ENCODE data around the gene CXCL5.
"Not testable (repeated sequence)": the region's sequence is repeated elsewhere in the genome, so short reads cannot be mapped to it uniquely, and the experiment has no call there.

The CXCL5 gene

DNA sequence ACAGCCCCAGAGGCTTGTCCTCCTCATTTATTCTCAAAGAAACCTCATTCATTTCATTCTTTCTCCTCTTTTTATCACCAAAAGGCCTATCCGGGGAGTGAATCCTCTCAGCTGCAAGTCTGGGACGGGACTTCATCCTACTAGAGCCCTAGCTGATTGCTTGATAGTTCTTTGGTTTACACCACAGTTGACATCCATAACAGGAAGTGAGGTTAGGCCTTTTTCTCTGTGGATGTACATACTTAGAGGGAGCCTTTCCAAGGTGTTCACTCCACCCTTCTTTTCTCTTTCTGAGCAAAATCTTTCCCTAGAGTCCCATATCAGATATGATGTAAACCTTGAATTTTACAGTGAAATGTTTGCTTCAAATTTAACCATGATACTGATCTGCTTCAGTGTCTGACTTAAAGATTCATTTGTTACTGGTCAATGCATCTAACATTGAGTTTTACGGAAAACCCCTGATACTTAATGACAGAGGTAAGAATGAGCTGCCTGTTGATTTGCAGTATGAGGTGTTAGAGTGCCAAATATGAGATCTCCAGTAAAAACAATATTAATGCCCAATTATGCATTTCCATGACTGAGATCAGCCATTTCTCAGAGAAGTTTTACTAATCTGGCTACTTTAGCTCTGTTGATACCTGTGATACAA is 16.8 kb upstream of the CXCL5 start:
- no peak for DNase-seq (ENCODE audit: low spot score)

DNA sequence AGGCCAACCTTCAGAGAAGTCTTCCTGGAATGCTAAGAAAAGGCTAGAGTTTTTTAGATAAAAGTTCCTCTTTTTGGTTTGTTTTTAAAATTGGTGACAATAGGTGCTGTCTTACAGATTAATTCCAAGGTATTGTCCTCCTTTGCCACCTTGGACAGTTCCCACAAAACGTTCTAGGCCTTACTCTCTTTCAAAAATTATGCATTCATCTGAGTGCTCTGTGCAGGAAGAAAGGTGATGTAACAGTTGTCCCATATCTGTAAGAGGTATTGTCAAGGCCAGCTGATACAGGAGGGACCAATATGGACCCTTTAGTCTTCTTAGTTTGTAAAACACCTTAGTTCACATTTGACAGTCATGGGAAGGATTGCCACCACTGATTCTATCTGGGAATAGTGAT is 15.9 kb upstream of the CXCL5 start:
- no peak for DNase-seq (ENCODE audit: low spot score)

DNA sequence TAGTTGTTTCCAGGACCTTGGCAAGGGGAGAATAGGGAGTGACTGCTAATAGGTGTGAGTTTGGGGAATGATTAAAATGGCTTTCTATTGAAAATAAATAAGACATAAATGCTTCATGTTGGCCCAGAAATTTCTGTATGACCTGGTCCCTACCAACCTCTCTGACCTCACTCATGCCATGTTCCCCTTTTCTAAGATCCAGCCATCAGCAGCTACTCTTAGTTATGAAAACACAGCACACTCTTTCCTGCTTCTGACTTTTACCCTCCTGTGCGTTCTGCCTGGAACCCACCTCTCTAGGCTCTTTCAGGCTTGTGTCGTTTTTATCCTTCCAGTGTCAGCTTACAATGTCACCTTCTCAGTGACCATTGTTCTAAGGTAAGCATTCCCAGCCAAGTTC is 14.8 kb upstream of the CXCL5 start:
- DNase-seq (ENCODE audit: low spot score) = no peak

DNA sequence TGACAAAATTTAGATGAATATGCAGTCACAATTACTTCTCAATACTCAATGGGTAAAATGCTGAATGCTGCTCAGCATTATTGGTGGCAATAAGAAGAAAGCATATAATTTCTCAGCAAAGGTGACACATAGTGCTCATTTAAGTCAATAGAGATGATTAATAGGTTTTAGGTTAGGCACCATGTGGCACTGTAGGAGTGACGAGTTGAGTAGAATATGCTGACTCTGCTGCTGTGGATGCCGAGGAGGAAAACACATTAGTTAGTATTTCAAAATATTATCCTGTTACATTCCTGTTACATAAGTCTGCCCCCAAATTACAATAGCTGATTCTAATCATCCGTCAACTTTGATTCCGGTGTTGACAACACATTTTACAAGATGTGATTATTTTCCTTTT is 13.7 kb upstream of the CXCL5 start:
- DNase-seq (ENCODE audit: low spot score) = no peak

DNA sequence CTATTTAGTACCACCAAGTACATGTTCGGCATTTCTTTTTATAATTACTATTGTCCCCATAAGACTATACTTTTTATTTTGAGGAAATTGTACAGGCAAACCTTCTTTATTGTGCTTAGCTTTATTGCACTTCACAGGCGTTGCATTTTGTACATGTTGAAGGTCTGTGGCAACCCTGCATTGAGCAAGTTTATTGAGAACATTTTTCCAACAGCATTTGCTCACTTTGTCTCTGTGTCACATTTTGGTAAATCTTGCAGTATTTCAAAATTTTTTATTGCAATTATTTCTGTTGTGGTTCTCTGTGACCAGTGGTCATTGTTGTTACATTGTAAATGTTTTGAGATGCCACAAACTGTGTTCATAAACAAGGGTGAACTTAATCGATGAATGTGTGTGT is 10.8 kb upstream of the CXCL5 start:
- no peak for DNase-seq (ENCODE audit: low spot score)

DNA sequence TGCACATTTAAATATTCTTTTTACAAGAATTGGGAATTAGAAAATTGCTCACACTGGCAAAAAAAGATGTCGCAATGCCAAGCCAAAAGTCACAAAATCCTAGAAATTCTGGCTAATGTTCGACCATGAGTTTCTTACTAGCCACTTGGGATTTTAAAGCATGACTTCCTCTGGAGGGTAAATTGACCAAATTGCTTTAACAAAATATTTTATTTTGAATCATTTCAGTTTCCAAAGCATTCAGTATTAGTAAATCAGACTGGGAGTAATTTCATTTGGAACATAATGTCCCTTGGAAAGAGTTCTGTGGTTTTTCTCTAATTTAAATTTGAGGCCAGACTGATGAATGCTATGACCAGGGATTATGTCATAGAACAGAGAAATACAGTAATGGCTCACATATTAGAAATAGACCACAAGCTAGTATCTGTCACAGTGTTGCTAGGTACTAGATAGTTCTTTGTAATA is 7.6 kb upstream of the CXCL5 start:
- DNase-seq (ENCODE audit: low spot score) = no peak

DNA sequence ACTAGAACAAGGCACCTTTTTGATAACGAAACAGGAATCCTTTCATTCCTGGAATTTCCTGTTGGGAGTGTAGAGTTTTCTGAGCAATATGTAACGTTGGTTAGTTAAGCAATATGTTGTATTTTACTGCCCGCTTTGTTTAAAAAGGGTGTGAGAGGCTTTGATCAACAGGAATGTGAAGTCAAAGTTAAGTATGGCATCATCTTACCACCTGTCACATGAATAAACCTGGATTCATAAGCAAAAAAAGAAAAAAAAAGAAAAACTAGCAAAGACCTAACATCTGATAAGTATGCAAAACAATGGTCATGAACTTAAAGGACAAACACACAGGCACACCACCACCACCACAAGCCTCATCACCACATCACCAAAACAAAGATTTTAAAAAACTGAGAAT is 7.1 kb upstream of the CXCL5 start:
- DNase-seq (ENCODE audit: low spot score) = no peak

DNA sequence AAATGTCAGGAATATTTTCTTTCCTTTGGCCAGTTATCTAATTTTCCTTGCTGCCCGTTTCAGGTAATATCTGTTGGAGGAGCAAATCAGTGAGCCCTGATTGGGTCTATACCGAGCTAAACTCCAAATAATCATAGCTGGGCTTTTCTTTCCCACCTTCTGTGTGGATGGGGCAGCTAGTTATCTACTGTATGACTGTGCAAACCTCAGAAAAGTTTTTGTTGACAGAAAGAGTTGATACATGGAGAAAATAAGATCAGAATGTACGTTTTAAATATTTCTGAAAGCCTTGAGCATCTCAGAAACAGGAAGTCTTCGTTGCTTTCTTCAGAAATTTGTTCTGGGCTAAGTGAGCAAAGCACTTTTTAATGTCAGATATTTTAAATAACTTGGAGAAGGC is 6.2 kb upstream of the CXCL5 start:
- no peak for DNase-seq (ENCODE audit: low spot score)

DNA sequence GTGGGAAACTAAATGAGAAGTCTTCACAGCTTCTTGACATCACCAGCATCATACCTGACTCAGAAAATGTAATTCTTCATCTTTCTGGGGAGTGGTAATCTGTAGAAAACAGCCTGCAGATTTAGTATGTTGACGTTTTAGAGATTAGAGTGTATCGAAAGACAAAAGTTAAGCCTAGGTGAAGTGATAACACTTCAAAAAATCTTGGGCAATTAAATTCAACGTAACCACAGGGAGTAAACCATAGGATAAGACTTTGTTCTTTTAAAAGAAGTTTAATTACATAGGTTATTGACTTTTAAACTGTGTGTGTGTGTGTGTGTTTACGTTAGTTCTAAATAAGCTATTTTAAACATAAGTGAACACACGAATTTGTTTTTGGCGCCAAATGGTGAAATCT is 1.8 kb upstream of the CXCL5 start:
- DNase-seq (ENCODE audit: low spot score) = no peak

DNA sequence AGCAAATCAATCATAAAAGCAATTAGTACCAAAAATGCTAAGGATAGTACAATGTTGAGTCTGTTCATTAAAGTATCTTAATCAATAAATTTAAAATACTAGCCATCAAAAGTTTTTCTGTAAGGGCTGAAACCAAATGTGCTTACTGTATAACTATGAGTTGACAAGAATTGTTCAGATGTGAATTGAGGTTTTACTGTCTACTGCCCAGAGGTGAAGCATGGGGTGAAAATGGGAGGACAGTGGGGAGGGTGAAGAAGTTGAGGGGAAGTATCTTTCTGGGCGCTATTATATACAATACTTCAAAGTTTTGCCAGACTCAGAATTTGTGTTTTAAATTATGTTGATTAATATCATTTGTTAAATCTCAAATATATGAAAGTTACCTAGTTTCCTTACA is 6.4 kb downstream of the CXCL5 start:
- no peak for DNase-seq (ENCODE audit: low spot score)

DNA sequence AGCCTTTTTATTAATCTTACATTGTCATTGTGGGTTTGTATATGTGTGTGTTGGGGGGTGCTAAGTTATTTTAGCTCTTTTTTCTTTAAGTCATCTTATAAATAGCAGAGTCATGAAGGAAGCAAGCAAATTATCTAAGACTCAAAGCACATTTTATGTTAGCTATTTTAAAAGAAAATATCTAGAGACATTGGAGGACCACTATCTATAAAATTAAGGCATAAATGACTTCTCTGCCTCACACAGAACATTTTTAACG is 6.8 kb downstream of the CXCL5 start:
- no peak for DNase-seq (ENCODE audit: low spot score)

DNA sequence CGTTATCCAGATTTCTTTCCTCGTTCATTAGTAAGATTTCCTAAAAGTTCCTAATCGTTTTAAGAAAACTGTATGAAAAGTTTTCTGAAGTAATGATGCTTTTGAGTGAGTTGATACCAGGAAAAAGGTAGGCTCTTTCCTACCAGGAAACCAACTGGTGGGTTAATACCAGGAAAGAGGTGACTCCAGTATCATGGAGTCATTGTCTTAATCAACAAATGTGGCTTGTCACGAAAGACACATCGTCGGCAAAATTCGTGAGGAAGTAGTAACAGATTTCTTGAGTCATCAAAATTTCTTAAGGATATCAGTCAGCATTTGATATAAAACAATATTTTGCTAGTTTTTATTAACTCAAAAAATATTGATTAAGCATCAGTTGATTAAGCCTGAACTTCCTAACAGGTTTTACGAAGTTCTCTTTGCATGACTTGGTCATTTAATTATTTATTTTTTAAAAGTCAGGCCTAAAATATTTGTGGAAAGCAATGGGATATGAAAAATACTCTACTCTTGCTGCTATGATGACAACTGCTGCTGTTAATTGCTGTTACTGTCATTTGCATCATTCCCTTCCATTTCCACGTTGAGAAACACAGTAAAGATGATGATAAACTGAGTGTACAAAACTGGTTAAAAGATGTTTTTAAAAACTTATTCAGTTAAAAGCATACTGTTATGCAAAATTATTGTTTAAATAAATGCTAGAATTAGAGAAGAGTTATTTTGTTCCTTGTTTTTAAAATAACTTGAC is 7.3 kb downstream of the CXCL5 start:
- no peak for DNase-seq (ENCODE audit: low spot score)

DNA sequence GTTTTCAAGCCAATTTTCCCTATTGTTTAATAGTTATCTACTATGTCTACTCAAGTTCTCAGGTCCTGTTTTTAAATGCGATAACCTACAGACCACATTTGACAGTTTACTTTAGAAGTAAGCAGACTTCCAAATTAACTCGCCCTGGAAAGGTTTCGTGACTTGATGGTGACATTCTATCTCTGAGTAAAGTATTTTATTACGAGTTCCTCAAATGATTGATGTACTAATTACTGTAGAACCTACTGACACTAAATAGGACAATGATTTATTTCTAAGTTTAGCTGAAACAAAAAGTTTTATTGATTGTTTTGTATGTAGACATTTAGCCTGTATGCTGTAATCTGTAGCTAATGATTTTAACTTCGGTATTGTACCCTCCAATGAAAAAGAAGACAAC is 8.5 kb downstream of the CXCL5 start:
- DNase-seq (ENCODE audit: low spot score) = no peak

DNA sequence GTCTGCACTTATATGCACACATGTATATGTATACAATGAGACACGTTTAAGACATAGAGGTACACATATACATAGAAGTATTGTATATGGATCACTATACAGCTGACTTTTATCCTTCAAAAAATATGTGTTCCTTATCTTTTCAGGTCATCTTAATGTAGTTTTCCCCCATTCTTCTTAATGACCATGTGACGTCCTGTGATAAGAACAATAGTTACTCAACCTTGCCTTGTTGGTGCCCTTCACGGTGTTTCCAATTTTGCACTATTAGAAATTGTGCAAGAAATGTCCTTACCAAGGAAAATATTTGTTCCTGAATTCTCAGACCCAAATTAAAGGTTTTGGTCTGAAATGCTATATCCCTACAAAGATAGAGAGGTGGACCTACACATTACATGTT is 9.4 kb downstream of the CXCL5 start:
- DNase-seq (ENCODE audit: low spot score) = no peak

DNA sequence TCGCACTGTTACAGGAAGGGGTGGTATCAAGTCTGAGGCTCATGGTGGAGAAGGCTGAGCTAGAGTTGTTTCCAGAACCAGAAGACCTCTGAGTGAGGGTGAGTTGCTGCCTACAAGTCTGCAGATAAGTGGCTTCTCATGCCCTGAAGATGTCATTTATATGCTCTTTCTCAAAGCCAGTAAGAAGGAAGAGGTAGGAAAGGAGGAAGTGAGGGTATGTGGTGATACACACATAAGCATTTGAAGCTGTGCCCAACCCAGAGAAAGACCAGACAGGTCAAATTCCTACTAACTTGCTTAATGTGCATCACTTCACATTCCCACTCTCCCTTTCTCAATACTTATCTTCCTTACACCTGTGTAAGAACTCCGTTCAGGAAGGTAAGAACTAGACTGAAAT is 10.4 kb downstream of the CXCL5 start, which contains the start of gene PPBP:
Gene PPBP, minus strand, starts transcription at position 130 of the 400 bp plus-strand sequence. Its CDS starts 87 bp downstream, at position 43.
- DNase-seq (ENCODE audit: low spot score) = no peak

DNA sequence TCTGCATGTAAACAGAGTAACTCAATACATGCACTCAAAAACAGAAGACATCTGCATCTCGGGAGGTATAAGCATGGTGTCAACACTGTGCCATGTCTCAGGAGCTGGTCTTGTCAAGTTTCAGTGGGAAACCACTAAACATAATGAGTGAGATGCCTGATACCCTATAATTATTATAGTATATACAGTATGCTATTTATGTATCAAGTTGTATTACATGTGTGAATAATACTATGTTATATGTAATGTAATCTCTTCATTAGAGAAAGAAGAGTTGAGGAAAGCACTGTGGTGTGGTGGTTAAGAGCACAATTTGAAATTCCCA is 13.0 kb downstream of the CXCL5 start:
- DNase-seq (ENCODE audit: low spot score) = no peak

DNA sequence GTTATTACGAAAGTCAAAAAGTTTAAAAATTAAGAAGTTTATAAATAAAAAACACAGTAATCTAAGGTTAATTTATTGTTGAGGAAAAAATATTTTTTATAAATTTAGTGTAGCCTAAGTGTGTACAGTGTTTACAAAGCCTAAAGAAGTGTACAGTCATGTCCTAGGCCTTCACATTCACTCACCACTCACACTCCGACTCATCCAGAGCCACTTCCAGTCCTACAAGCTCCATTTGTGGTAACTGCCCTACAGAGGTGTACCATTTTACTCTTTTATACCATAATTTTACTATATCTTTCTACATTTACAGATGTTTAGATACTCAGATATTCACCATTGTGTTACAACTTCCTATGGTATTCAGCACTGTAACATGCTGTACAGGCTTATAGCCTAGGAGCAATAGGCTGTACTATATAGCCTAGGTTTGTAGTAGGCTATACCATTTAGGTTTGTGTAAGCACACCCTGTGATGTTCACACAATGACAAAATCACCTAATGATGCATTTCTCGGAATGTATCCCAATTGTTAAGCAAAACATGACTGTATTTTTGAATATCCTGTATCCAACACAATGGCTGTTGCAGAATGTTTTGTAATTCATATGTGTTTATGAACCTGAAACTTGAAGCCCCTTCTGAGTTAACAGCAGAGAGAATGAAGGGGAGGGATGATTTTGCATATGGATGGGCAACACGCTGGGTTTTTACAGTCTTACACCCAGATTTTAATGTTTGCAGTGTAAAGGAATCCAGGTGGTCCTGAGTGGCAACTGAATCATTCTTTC is 13.5 kb downstream of the CXCL5 start:
- DNase-seq (ENCODE audit: low spot score) = no peak

DNA sequence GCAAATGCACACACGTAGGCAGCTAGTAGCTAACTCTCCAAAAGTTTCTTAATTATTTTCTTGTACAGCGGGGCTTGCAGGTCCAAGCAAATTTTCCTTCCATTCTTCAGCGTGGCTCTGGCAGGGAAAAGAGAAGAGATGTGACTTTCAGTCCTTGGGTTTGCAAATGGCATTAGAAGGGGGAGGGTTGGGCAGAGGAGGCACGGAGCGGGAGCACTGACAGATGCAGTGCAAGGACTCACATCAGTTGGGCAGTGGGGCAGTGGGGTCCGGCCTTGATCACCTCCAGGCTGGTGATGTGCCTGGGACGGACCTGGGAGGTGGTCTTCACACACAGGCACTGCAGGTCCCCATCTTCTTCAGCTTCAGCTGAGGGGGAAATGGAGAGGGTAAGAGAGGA is 17.3 kb downstream of the CXCL5 start:
- not testable (repeated sequence) for DNase-seq (ENCODE audit: low spot score)

DNA sequence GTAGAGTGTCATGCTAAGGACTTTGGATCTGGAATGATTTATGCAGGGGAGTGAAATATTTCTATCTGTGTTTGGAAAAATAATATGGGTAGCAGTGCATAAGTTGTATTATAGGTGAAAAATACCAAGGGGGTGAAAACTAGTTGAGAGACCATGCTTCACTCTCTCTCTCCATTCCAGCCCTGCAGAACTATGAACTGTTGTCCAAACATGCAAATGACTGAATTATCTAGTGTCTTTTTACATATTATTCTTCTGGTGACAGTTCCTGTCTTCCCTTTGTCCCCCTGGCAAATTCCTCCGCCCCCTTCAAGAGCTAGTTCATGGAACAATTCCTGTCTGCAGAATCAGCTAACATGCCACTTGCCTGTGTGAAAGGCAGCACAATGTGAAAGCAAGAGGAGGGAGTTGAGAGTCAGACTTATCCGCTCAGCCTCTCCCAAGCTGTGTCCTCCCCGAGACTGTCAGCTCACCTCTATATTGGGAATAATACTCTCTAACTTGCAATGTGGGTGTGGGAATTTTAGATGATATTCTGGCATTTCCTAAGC is 19.0 kb downstream of the CXCL5 start:
- no peak for DNase-seq (ENCODE audit: low spot score)

DNA sequence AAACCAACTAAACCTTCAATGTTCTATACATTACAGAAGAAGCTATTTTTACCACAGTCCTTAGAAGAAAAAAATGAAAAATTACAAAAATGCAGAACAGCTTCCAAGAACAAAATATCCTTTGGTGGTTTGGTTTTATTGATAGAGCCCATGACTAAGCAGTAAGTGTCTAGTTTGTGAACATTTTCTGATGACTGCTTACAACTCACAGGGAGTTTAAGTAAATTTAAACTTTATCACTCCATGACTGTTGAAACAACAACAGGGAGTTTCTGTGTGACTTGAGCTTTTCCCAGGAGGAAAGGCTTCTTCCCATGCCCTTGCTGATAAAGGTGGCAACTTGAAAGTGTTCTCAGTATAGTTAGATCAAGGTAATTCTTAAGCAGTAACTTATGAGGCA is 19.6 kb downstream of the CXCL5 start:
- DNase-seq (ENCODE audit: low spot score) = no peak

DNA sequence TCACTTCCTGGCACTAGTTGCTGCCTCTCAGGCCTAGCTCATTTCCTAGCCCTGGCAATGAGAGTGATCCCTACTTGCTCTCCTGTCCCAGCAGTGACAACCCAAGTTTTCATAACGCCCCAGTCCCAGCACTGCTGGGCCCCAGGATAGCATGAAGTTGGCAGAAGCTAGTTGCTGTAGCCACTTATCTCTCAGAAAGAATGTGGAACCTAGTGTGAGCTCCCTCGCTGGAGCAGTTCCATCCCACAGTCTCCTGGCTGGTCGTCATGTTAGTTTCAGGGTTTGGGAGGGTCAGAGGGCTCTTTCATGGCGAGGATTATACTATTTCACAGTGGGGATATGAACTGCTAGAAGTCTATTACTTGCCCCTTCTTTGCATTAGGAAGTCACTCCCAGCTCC is 21.8 kb downstream of the CXCL5 start:
- DNase-seq (ENCODE audit: low spot score) = no peak

DNA sequence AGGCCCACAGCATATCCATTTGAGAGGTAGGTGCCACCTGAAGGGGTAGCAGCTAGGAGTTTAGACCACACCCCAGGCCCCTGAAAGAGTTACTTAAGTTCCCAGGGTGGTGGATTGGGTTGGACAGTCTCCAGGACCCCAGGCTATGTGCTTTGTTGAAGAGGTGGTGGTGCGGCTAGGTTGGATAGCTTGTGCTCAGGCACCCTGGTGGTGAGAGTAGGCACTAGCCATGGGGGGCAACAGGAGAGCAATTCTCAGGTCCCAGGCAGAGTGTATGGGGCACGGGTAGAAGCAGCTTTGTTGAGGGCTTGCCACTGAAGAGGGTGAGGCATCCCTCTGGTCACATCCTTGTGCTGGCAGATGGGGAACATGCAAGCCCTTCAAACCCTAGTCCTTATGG is 22.3 kb downstream of the CXCL5 start:
- DNase-seq (ENCODE audit: low spot score) = no peak

DNA sequence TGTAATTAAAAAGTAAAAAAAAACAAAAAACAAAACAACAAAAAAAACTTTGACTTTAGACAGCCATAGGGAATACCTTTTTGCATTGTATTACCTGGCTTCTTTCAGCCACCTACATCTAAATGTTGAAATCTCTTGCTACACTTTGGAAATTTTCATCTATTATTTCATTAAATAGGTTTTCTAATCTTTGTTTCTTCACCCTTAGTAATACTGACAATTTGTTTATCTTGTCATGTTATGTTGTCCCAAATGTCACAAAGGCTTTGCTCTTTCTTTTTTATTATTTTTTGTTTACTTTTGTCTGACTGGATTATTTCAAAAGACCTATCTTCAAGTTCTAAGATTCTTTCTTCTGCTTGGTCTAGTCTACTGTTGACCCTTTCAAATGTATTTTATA is 24.1 kb downstream of the CXCL5 start:
- no peak for DNase-seq (ENCODE audit: low spot score)
